Measurements from ENCODE around the gene NR4A1. TPM values are rescaled to one million over a fixed set of nuclear protein-coding genes. Genes with fewer than 3 reads are reported as not detected.

NR4A1 gene
- total RNA-seq, result 0.72 and 2.8 TPM in 2 replicates

GRCh38 chr12:52050758-52051541 lies at the start of gene NR4A1:
NR4A1 (plus strand) TSS chr12:52051442; CDS start chr12:52054329, 2,887 bp downstream.

GRCh38 chr12:52006726-52007157 lies 44.5 kb upstream of the NR4A1 start, which contains the start of gene TAMALIN:
TAMALIN (plus strand) TSS chr12:52006946; CDS start chr12:52007020, 74 bp downstream.

GRCh38 chr12:52069327-52070184 lies 18.3 kb downstream of the NR4A1 start, which contains the start of gene ATG101:
ATG101 (plus strand) TSS chr12:52069978; CDS start chr12:52073651, 3,673 bp downstream.

GRCh38 chr12:52079576-52080402 lies 28.5 kb downstream of the NR4A1 start, which contains the start of gene SMIM41:
SMIM41 (plus strand) TSS chr12:52079704; CDS start chr12:52079780, 76 bp downstream.

Other genes starting within 250 kb of the NR4A1 start
- under 0.01 TPM in 1 of 2 replicates, not detected in the other for gene FIGNL2, start 202.7 kb upstream of the NR4A1 start, total RNA-seq
- not detected in 2 replicates for gene ANKRD33, start 163.3 kb upstream of the NR4A1 start, total RNA-seq
- 0.64 and 1.9 TPM in 2 replicates for gene ACVRL1, start 143.9 kb upstream of the NR4A1 start, total RNA-seq
- gene ACVR1B, start 99.7 kb upstream of the NR4A1 start, total RNA-seq, result 11.1 and 13.0 TPM in 2 replicates
- gene TAMALIN, start 44.5 kb upstream of the NR4A1 start, total RNA-seq, result 0.48 TPM in 1 of 2 replicates, not detected in the other
- gene ATG101, start 18.5 kb downstream of the NR4A1 start, total RNA-seq, result 76.1 and 124 TPM in 2 replicates
- not detected in 2 replicates for gene SMIM41, start 28.3 kb downstream of the NR4A1 start, total RNA-seq
- 8.3 and 11.8 TPM in 2 replicates for gene KRT80, start 140.6 kb downstream of the NR4A1 start, total RNA-seq
- 775 and 1,618 TPM in 2 replicates for gene KRT7, start 181.8 kb downstream of the NR4A1 start, total RNA-seq
- 0.21 and 0.72 TPM in 2 replicates for gene KRT86, start 223.2 kb downstream of the NR4A1 start, total RNA-seq
- gene KRT81, start 240.1 kb downstream of the NR4A1 start, total RNA-seq, result 10.8 TPM in 1 of 2 replicates, not detected in the other